SK-N-SH treated with all-trans-retinoic acid at 6 μM for 48 hours (cell line): Measurements from ENCODE around the gene ZNF773.
"Not testable (repeated sequence)": the region's sequence is repeated elsewhere in the genome, so short reads cannot be mapped to it uniquely, and the experiment has no call there.

Experiments
- BACH2 ChIP-seq: fragments of 250-450 bp; sonication (Bioruptor Pico); IDR thresholded peaks from 2 replicates; pipeline ENCODE4 v1.9.0; 2021; ENCODE audit warnings: mild to moderate bottlenecking, borderline replicate concordance
- GLIS3 ChIP-seq: fragments of 250-450 bp; sonication (Bioruptor Pico); IDR thresholded peaks from 2 replicates; pipeline ENCODE4 v1.5.0; 2020; ENCODE audit warnings: mild to moderate bottlenecking, moderate library complexity
- OSR1 ChIP-seq: fragments of 250-450 bp; sonication (Bioruptor Pico); IDR thresholded peaks from 2 replicates; pipeline ENCODE4 v1.8.0; 2022; ENCODE audit warnings: moderate library complexity, mild to moderate bottlenecking, inconsistent platforms
- PATZ1 ChIP-seq: fragments of 250-450 bp; sonication (Bioruptor Pico); IDR thresholded peaks from 2 replicates; pipeline ENCODE4 v1.8.0; 2020; ENCODE audit warnings: mild to moderate bottlenecking, moderate library complexity, borderline replicate concordance
- ZNF70 ChIP-seq: fragments of 450-650 bp; formaldehyde crosslinking; IDR thresholded peaks from 2 replicates; pipeline ENCODE4 v1.5.0; 2020; ENCODE audit warnings: mild to moderate bottlenecking, moderate library complexity
- TF ChIP-seq, protein P1 (sequence below): fragments of 250-450 bp; sonication (Bioruptor Pico); IDR thresholded peaks from 2 replicates; pipeline ENCODE4 v1.5.0; 2020; ENCODE audit warnings: mild to moderate bottlenecking, moderate library complexity

DNA sequence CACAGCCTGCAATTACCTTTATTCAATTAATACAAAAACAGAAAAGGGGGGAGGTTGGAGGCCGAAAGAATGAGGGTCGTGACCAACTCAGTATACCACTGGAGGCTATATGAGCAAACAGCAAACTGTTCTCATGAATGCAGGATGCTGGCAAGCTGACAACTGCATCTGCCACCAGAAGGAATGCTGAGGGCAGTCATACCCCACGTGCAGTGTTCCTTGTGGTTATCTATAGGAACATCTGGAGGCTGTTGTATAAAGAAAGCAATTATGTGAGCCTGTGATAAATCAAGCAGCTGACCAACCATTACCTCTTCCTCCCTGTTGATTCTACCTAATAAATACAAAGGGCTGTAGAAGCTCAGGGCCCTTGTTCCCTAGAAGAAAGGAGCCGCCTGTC lies 18.3 kb downstream of the ZNF773 start:
- not testable (repeated sequence) for TF ChIP-seq GLIS3 (CRISPR knock-in tag); ZNF70 (CRISPR knock-in tag); BACH2; OSR1 (CRISPR knock-in tag); PATZ1 (CRISPR knock-in tag)
- TF ChIP-seq, protein P1, sequence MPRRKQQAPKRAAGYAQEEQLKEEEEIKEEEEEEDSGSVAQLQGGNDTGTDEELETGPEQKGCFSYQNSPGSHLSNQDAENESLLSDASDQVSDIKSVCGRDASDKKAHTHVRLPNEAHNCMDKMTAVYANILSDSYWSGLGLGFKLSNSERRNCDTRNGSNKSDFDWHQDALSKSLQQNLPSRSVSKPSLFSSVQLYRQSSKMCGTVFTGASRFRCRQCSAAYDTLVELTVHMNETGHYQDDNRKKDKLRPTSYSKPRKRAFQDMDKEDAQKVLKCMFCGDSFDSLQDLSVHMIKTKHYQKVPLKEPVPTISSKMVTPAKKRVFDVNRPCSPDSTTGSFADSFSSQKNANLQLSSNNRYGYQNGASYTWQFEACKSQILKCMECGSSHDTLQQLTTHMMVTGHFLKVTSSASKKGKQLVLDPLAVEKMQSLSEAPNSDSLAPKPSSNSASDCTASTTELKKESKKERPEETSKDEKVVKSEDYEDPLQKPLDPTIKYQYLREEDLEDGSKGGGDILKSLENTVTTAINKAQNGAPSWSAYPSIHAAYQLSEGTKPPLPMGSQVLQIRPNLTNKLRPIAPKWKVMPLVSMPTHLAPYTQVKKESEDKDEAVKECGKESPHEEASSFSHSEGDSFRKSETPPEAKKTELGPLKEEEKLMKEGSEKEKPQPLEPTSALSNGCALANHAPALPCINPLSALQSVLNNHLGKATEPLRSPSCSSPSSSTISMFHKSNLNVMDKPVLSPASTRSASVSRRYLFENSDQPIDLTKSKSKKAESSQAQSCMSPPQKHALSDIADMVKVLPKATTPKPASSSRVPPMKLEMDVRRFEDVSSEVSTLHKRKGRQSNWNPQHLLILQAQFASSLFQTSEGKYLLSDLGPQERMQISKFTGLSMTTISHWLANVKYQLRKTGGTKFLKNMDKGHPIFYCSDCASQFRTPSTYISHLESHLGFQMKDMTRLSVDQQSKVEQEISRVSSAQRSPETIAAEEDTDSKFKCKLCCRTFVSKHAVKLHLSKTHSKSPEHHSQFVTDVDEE (CRISPR knock-in tag), result not testable (repeated sequence)
